GM12875 (cell line): ENCODE data around the gene ACTR3.

ENCODE experiments used
- H3K4me3 ChIP-seq: one replicate; pipeline ENCODE4 v1.5.1; 2011; ENCODE audit warnings: low read depth, low read length, control low read depth
- CTCF ChIP-seq: IDR thresholded peaks from 2 replicates; pipeline ENCODE4 v1.5.1; 2011; ENCODE audit warnings: low read depth, mild to moderate bottlenecking, control low read depth, inconsistent platforms, low read length, moderate library complexity, borderline replicate concordance; ENCODE audit not compliant: insufficient read depth

ACTR3 gene

DNA sequence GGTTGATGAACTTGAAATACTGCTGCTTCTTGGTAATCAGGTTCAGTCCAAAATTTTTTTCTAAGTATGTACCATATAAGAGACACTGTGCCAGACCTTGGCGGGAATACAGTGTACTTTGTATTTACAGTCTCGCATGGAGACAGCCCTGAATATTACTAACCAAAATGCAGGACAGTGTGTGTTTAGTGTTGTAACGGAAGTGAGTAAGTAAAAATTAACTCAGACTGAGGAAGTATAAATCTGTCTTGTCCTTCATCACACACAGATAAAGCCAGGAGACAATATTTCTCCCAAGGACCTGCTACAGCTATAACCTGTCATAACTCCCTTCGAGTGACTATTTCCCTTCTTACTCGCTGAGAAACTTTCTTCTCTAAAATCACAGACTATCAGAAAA, 76.9 kb downstream of the ACTR3 start:
- TF ChIP-seq CTCF = no peak
- no peak overlapping the region for H3K4me3 ChIP-seq

DNA sequence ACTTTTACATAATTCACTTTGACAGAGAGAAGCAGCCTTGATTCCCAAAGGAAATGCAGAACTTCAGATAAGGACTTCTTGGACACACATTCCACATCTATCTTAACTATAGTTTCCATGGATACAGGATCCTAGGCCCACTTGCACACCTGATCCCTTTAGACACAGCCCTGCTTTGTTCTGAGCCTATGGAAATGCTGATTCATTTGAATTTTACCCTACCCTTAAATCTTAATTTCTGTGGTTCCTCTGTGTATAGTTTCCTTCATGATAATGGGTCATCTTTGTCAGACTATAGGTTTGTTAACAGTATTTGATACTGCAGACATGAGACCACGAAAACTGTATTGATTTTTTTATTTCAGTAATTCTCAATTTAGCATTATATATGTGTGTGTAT, 77.4 kb downstream of the ACTR3 start:
- H3K4me3 ChIP-seq = no peak overlapping the region
- no peak for TF ChIP-seq CTCF

DNA sequence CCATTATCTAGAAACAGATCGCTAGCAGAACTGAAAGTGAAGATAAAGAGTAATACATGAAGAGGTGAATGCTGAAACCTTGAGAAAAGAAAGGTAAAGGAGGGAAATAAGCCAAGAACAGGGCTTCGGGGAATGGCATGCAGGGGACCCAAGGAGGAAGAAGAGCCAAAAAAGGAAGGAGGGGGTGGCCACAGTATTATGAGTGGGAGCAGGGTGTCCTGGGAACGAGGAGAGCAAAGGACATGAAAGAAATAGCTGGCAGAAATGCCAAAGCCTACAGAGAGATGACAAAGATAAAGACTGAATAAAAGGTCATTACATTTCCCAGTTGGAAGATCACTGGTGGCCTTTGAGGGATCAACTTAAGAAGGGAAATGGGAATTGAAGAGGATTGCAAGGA, 82.9 kb downstream of the ACTR3 start:
- TF ChIP-seq CTCF = no peak

DNA sequence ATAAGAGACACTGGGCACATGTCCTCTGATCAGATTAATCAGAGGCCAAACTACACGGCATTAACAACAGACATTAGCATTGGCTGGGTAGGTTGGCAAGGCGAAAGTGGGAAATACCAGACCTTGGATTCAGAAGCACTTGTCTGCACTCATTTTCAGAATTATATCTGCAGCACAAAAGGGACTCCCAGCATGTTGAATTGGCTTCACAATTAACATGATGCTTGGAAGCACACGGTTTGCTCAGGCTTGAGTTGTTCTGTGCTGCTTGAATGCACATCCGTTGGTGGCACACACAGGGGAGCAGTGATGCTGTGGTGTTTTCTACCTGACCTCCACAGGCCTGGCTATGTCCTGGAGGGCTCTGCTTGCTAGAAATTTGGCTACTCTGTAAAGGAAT, 83.9 kb downstream of the ACTR3 start:
- TF ChIP-seq CTCF = no peak
- H3K4me3 ChIP-seq = no peak overlapping the region

More for the DNA sequence above, 82.9 kb downstream of the ACTR3 start:
- H3K4me3 ChIP-seq = no peak overlapping the region

DNA sequence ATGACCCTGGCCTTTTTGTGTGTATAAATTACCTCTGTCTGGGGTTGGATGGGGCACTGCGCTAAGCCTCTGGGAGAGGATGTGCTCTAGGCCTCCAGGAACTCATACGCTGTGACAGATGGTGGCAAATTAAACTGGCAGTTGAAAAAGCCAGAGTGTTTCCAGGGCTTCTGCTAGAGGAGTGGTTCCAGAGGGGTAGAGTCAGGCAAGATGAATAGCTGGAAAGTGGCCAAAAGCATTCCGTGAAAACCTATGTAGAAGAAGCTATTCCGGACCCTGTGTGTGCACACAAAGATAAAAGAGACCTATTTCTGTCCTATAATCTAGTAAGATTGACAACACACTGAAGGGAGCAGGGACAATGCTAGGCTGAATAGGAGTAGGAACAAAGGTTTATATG, 84.8 kb downstream of the ACTR3 start:
- H3K4me3 ChIP-seq = no peak overlapping the region
- TF ChIP-seq CTCF = no peak

GRCh38 chr2:113976277-113976928, 86.5 kb downstream of the ACTR3 start:
- no peak overlapping the region for H3K4me3 ChIP-seq
- no peak for TF ChIP-seq CTCF

DNA sequence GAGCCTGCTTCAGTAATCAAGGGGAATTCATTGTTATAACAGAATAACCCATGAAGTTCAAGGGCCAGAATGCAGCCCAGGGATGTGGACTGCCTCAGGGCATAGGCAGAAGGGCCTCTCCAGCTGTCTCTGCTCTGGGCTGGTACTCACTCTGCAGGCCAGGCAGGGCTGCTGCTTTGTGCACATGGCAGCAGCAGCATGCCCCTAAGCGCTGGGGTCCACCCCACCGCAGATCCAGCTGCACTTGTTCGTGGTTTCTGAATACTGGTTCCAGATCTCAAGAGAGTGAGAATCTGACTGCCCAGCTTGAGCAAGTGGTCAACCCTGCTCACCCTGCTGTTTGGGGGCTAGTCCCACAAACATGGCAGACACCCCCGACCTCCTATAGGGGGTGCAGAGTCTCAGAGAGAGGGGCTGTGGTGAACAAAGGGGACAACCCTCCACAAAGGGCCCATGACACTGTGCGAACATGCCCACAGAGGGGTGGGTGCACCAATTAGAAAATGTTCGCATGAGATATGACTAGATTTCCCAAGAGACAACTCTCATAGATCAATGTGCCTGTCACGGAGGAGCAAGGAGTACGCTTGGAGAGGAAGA, 87.3 kb downstream of the ACTR3 start:
- no peak for TF ChIP-seq CTCF
- no peak overlapping the region for H3K4me3 ChIP-seq
